Stimulated activated CD4-positive, alpha-beta T cell treated with anti-CD3 and anti-CD28 coated beads, Interleukin-1b, Interleukin-23, amount 100 ng/mL, for 24 hours (primary cell): ENCODE data around the gene TMEM130.
A peak's percentile ranks its signal among the peaks of the same experiment; 100 is the strongest.
"Not testable (repeated sequence)": the region's sequence is repeated elsewhere in the genome, so short reads cannot be mapped to it uniquely, and the experiment has no call there.

Experiments used
- DNase-seq, 4 experiments: peaks; one replicate each; pipeline ENCODE4 v3.0.0-alpha.2; 2020; ENCODE audit warnings: low read depth in 4 of 4, low spot score in 1 of 4

Gene TMEM130

GRCh38 chr7:98877692-98878364 lies 8.0 kb upstream of the TMEM130 start:
- no peak for DNase-seq

GRCh38 chr7:98877146-98877545 lies 7.3 kb upstream of the TMEM130 start:
- no peak for DNase-seq

GRCh38 chr7:98875501-98875900 lies 5.7 kb upstream of the TMEM130 start:
- no peak for DNase-seq

GRCh38 chr7:98874942-98875341 lies 5.1 kb upstream of the TMEM130 start:
- DNase-seq, result no peak

GRCh38 chr7:98873610-98874009 lies 3.8 kb upstream of the TMEM130 start:
- not testable (repeated sequence) for DNase-seq

GRCh38 chr7:98872328-98872924 lies 2.6 kb upstream of the TMEM130 start:
- DNase-seq, result no peak

GRCh38 chr7:98870807-98871491 lies 1.1 kb upstream of the TMEM130 start:
- no peak for DNase-seq

GRCh38 chr7:98870121-98870651 lies 372 bp upstream of the TMEM130 start:
- DNase-seq, result peak in 3 of 4 experiments; percentile 49 to 75 (median 67)

- no peak for DNase-seq
Observed at GRCh38 chr7:98869027-98869596, 702 bp downstream of the TMEM130 start.

GRCh38 chr7:98868450-98868849 lies 1.4 kb downstream of the TMEM130 start:
- DNase-seq, result no peak

- DNase-seq, result no peak
Observed at GRCh38 chr7:98866765-98867164, 3.0 kb downstream of the TMEM130 start.

GRCh38 chr7:98866351-98866750 lies 3.5 kb downstream of the TMEM130 start:
- DNase-seq, result no peak

- DNase-seq, result no peak
Observed at GRCh38 chr7:98864731-98865453, 4.9 kb downstream of the TMEM130 start.

- DNase-seq, result no peak
Observed at GRCh38 chr7:98863601-98864000, 6.2 kb downstream of the TMEM130 start.

GRCh38 chr7:98862716-98863420 lies 6.9 kb downstream of the TMEM130 start:
- no peak for DNase-seq

- DNase-seq, result no peak
Observed at GRCh38 chr7:98862203-98862602, 7.6 kb downstream of the TMEM130 start.

- DNase-seq, result no peak
Observed at GRCh38 chr7:98860071-98860470, 9.7 kb downstream of the TMEM130 start.

- no peak for DNase-seq
Observed at GRCh38 chr7:98855610-98856422, 14.0 kb downstream of the TMEM130 start.

GRCh38 chr7:98852826-98853225 lies 17.0 kb downstream of the TMEM130 start:
- DNase-seq, result no peak

- no peak for DNase-seq
Observed at GRCh38 chr7:98848918-98849317, 20.9 kb downstream of the TMEM130 start.
